A549 (cell line): ENCODE results near the gene WDR72.

ENCODE experiments used
- BCL3 ChIP-seq: fragments of >200 bp; sonication (Bioruptor Twin); formaldehyde crosslinking; IDR thresholded peaks from 3 replicates; pipeline ENCODE4 v1.6.1; 2016
- CTCF ChIP-seq: fragments of >200 bp; sonication (Bioruptor Twin); formaldehyde crosslinking; IDR thresholded peaks from 3 replicates; pipeline ENCODE4 v1.5.1; 2016
- EP300 ChIP-seq, 2 experiments: fragments of >200 bp; sonication (Bioruptor Twin); formaldehyde crosslinking; IDR thresholded peaks; 2 replicates in 1 of 2; 3 replicates in 1 of 2; pipeline ENCODE4 v1.6.1; 2016 to 2017

GRCh38 chr15:53569751-53570480 is 189.5 kb downstream of the WDR72 start:
- TF ChIP-seq CTCF (no peak), EP300 (IDR thresholded peaks at IDR 0.05) (no peak), BCL3 (no peak)
